Body of pancreas (tissue), 4 donors: ENCODE data around the gene HOXA10. TPM values are rescaled to one million over a fixed set of nuclear protein-coding genes. Genes with fewer than 3 reads are reported as not detected.

ENCODE experiments used
- ATAC-seq: fragments of 150-250 bp; one replicate; pipeline ENCODE4 v1.9.1; 2016
- DNase-seq, 4 donors: peaks; one replicate each; pipeline ENCODE4 v3.0.0-alpha.2; 2019
- H3K27ac ChIP-seq, 4 donors: fragments of 200-600 bp; sonication (generic); 1 replicate in 3 of 4; 2 replicates in 1 of 4; pipeline versions ENCODE4 v1.5.1 to v1.6.1; 2016 to 2019; ENCODE audit warnings: mild to moderate bottlenecking in 1 of 4, mixed read lengths in 1 of 4, moderate library complexity in 1 of 4
- H3K27me3 ChIP-seq, 2 donors: fragments of 200-600 bp; sonication (generic); one replicate each; pipeline ENCODE4 v1.6.0; 2016; ENCODE audit warnings: mild to moderate bottlenecking in 1 of 2
- H3K36me3 ChIP-seq, 2 donors: fragments of 200-600 bp; sonication (generic); replicated peaks in 1 of 2; 2 replicates each; pipeline ENCODE4 v1.5.1; 2016; ENCODE audit warnings: low read depth in 2 of 2; ENCODE audit not compliant: insufficient read depth in 1 of 2
- H3K4me1 ChIP-seq: fragments of 200-600 bp; sonication (generic); one replicate; pipeline ENCODE4 v1.6.0; 2016
- H3K4me3 ChIP-seq, 2 donors: fragments of 200-600 bp; sonication (generic); 1 replicate in 1 of 2; 2 replicates in 1 of 2; pipeline ENCODE4 v1.5.1; 2016 to 2019
- H3K9me3 ChIP-seq, 3 donors: fragments of 200-600 bp; sonication (generic); 1 replicate in 2 of 3; 2 replicates in 1 of 3; pipeline ENCODE4 v1.5.1; 2016
- CTCF ChIP-seq, 7 experiments: fragments of 450-650 bp in 4 of 7; fragments of 200-600 bp in 3 of 7; sonication (generic) in 3 of 7; IDR thresholded peaks; one replicate each; pipeline ENCODE4 v1.5.1; 2016 to 2019; ENCODE audit warnings: antibody characterized with exemption in 7 of 7
- POLR2A ChIP-seq, 3 donors: fragments of 450-650 bp; IDR thresholded peaks; one replicate each; pipeline ENCODE4 v1.6.1; 2016; ENCODE audit warnings: antibody characterized with exemption in 3 of 3, mild to moderate bottlenecking in 2 of 3
- WGBS, 2 donors: methylation state at CpG; one replicate each; pipeline ENCODE4 v1.1.5; 2017; 5-methylcytosine and 5-hydroxymethylcytosine counted together
- intact Hi-C: fragments of 100-400 bp; cut with DNase I; formaldehyde crosslinking; loops from one replicate; pipeline ENCODE4 v1.15.1; 2023
- total RNA-seq, 2 donors: library from RNA; depleted of rRNA; stranded (reverse); fragments of >200 nt; gene quantifications; one replicate each; pipeline ENCODE4 v1.1.0, GENCODE V29; 2016

Gene HOXA10
- total RNA-seq, 2 donors from 2014 or later, result 0.52 TPM; not detected in 1

DNA sequence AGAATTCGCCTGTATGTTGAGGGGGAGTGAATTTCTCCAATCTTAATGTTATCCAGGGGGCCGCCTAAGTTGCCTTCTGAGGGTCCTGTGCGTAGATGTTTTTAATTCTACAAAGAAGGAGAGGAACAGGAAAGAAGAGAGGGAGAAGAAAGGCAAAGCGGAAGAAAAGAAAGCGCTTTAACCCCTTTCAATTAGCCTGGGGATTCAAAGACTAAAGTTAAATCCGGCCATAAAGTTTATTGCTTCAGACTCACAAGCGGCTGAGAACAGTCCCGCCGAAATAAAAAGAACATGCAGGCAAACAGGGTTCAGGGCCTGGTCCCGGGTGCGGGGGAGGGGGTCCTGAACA, 35.2 kb downstream of the HOXA10 start:
- ATAC-seq, result no peak
- Histone ChIP-seq H3K27me3 (peaks cover 0 to 53% of the 10 kb centered on the region in 2 donors), H3K27ac (peak overlapping the region in 2 of 4 donors; percentile 13 to 36), H3K36me3 (no peaks in the 10 kb centered on the region), H3K4me3 (no peak overlapping the region), H3K9me3 (no peaks in the 10 kb centered on the region), H3K4me1 (peaks cover 26% of the 10 kb centered on the region)
- intact Hi-C loops, result no loop called here
- no peak for DNase-seq
- TF ChIP-seq CTCF (IDR thresholded peaks at IDR 0.05) (no peak), POLR2A (IDR thresholded peaks at IDR 0.05) (no peak)
- 25 to 27% methylated on average over 11 of the region's 11 CpGs for WGBS, 2 donors

DNA sequence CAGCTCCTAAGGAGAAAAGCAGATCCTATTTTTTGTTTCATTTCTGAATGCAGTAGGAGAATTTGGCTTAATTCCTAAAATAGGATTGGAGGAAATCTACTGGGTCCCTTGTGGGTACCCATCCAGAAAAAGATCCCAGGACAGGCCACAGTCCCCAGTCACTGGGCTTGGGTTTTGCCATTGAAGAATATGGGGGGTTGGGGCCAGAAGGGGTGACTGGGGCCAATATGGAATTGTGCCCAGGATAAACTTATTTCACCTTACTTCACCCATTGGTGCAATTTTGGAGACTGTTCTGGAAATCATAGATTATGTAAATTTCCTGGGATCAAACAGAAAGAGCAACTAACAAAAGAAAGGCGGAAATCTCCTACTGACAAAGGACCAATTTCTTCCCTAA, 35.6 kb downstream of the HOXA10 start:
- intact Hi-C loops, result no loop called here
- peaks cover 0 to 48% of the 10 kb centered on the region in 2 donors for H3K27me3 ChIP-seq
- no peaks in the 10 kb centered on the region for H3K9me3 ChIP-seq
- H3K36me3 ChIP-seq, result no peaks in the 10 kb centered on the region
- peaks cover 22% of the 10 kb centered on the region for H3K4me1 ChIP-seq
- ATAC-seq (no peak), DNase-seq (no peak)
- TF ChIP-seq CTCF (IDR thresholded peaks at IDR 0.05) (no peak), POLR2A (IDR thresholded peaks at IDR 0.05) (no peak)
- no peak overlapping the region for H3K27ac ChIP-seq
- no peak overlapping the region for H3K4me3 ChIP-seq
- 47 to 64% methylated on average over 1 of the region's 1 CpG for WGBS, 2 donors

- no peak for TF ChIP-seq CTCF (IDR thresholded peaks at IDR 0.05)
- TF ChIP-seq POLR2A (IDR thresholded peaks at IDR 0.05), result no peak
- intact Hi-C loops, result no loop called here
- H3K27me3 ChIP-seq, result peaks cover 0 to 44% of the 10 kb centered on the region in 2 donors
- DNase-seq (no peak), ATAC-seq (no peak)
- no peaks in the 10 kb centered on the region for H3K9me3 ChIP-seq
- H3K36me3 ChIP-seq, result no peaks in the 10 kb centered on the region
- no peak overlapping the region for H3K4me3 ChIP-seq
- 32 to 33% methylated on average over 2 of the region's 2 CpGs for WGBS, 2 donors
- H3K27ac ChIP-seq, result no peak overlapping the region
- peaks cover 15% of the 10 kb centered on the region for H3K4me1 ChIP-seq
These were observed 36.3 kb downstream of the HOXA10 start for GRCh38 chr7:27137640-27138315.

DNA sequence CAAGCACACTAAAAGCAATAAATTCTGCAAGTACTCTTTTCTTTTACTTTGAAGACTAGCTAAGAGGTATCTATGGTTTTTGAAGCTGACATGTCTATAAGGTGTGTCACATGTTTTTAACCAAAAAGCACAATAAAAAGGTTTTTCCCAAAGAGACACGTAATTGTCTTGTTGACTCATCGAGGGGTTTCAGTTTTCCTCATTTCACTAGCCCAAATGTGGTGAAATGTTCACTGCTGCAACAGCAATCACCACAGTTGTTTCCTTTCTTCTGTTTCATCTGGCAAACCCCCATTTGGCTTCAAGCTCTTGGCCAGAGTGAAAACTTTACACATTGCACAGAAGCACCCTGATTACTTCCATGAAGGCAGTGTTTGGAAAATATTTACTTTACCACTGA, 39.7 kb downstream of the HOXA10 start:
- ATAC-seq (no peak), DNase-seq (no peak)
- no peaks in the 10 kb centered on the region for H3K36me3 ChIP-seq
- no peak overlapping the region for H3K27ac ChIP-seq
- H3K27me3 ChIP-seq, result peaks cover 0 to 29% of the 10 kb centered on the region in 2 donors
- 6 to 14% methylated on average over 2 of the region's 2 CpGs for WGBS, 2 donors
- H3K9me3 ChIP-seq, result no peaks in the 10 kb centered on the region
- peaks cover 12% of the 10 kb centered on the region for H3K4me1 ChIP-seq
- H3K4me3 ChIP-seq, result no peak overlapping the region
- TF ChIP-seq POLR2A (IDR thresholded peaks at IDR 0.05), result no peak
- TF ChIP-seq CTCF (IDR thresholded peaks at IDR 0.05), result no peak
- intact Hi-C loops, result no loop called here
